Adipocyte (in vitro differentiated cells): ENCODE data around the gene ACP6.

ENCODE experiments used
- DNase-seq: peaks from one replicate; pipeline ENCODE4 v3.0.0-alpha.2; 2015; ENCODE audit warnings: low read depth
- H3K27me3 ChIP-seq: replicated peaks from 2 replicates; pipeline ENCODE4 v1.7.0; 2013; ENCODE audit warnings: mild to moderate bottlenecking, low read length, moderate library complexity; ENCODE audit not compliant: control insufficient read depth, insufficient read depth
- H3K36me3 ChIP-seq: 2 replicates; pipeline ENCODE4 v1.7.0; 2013; ENCODE audit warnings: low read length, mild to moderate bottlenecking, moderate library complexity; ENCODE audit not compliant: control insufficient read depth, insufficient read depth, severe bottlenecking
- H3K4me1 ChIP-seq: 2 replicates; pipeline ENCODE4 v1.7.0; 2013; ENCODE audit warnings: mild to moderate bottlenecking, low read length, moderate library complexity; ENCODE audit not compliant: control insufficient read depth, insufficient read depth
- H3K4me3 ChIP-seq: 2 replicates; pipeline ENCODE4 v1.7.0; 2013; ENCODE audit warnings: mild to moderate bottlenecking, low read length, moderate library complexity
- H3K9ac ChIP-seq: 2 replicates; pipeline ENCODE4 v1.7.0; 2013; ENCODE audit warnings: mild to moderate bottlenecking, low read length, moderate library complexity
- H3K9me3 ChIP-seq: 2 replicates; pipeline ENCODE4 v1.7.0; 2013; ENCODE audit warnings: mild to moderate bottlenecking, low read length, moderate library complexity; ENCODE audit not compliant: control insufficient read depth

ACP6 gene

DNA sequence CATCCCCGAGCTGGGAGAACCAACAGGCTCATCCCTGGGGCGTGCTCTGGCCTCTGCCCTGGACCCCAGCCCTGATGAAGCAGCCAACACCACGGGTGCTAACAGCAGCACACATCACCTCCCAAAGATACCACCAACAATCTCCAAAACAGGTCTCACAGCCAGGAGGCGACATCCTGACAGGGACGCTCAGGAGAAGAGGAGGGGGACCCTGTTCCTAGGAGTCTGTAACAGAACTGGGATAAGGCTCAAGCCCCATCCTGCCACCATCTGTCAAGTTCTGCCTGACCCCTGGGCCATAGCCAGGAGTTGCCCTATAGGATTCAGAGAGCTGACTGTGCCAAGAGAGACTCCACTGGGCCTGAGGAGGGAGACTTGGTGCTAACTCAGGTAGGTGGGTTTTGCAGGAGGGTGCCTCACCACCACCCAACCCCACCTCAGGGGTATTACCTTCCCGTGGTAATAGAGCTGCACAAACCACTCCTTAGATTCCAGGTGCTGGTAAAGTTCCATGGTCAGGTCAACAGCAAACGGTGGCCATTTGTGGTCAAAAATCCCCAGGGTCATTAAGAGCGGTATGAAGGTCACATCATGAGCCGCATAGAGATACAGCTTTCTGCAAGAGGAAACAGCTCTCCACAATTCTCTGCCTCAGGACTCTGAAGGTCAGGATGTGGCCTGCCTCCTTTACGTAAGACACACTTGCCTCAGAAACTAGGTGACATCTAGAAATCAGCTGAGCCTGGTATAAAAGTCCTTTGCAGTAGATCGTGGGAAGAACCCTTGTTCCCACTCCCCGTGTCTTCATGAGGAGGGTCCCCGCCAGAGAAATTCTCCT lies 22.3 kb downstream of the ACP6 start:
- no peak for DNase-seq
- Histone ChIP-seq H3K4me1 (no peaks in the 10 kb centered on the region), H3K9me3 (no peaks in the 10 kb centered on the region), H3K27me3 (no peaks in the 10 kb centered on the region), H3K9ac (no peak overlapping the region), H3K4me3 (no peak overlapping the region), H3K36me3 (peaks cover 5% of the 10 kb centered on the region)

GRCh38 chr1:147643974-147644373 lies 26.4 kb downstream of the ACP6 start:
- DNase-seq: no peak
- Histone ChIP-seq H3K4me1 (no peaks in the 10 kb centered on the region), H3K9me3 (no peaks in the 10 kb centered on the region), H3K27me3 (no peaks in the 10 kb centered on the region), H3K36me3 (no peaks in the 10 kb centered on the region), H3K9ac (no peak overlapping the region), H3K4me3 (no peak overlapping the region)

GRCh38 chr1:147641695-147642592 lies 28.4 kb downstream of the ACP6 start:
- Histone ChIP-seq H3K9me3 (no peaks in the 10 kb centered on the region), H3K9ac (no peak overlapping the region), H3K27me3 (no peaks in the 10 kb centered on the region), H3K36me3 (no peaks in the 10 kb centered on the region), H3K4me3 (peak overlapping the region; percentile 15), H3K4me1 (no peaks in the 10 kb centered on the region)
- peak; percentile 80 for DNase-seq

GRCh38 chr1:147641291-147641690 lies 29.0 kb downstream of the ACP6 start:
- Histone ChIP-seq H3K4me1 (no peaks in the 10 kb centered on the region), H3K9me3 (no peaks in the 10 kb centered on the region), H3K36me3 (no peaks in the 10 kb centered on the region), H3K4me3 (no peak overlapping the region), H3K27me3 (no peaks in the 10 kb centered on the region), H3K9ac (no peak overlapping the region)
- DNase-seq: no peak

- H3K27me3 ChIP-seq: no peaks in the 10 kb centered on the region
- H3K9ac ChIP-seq: no peak overlapping the region
- H3K36me3 ChIP-seq: no peaks in the 10 kb centered on the region
- no peaks in the 10 kb centered on the region for H3K4me1 ChIP-seq
- peak; percentile 77 for DNase-seq
- H3K4me3 ChIP-seq: no peak overlapping the region
- H3K9me3 ChIP-seq: no peaks in the 10 kb centered on the region
Measured at GRCh38 chr1:147640553-147641165, 29.7 kb downstream of the ACP6 start.

- Histone ChIP-seq H3K27me3 (no peaks in the 10 kb centered on the region), H3K4me1 (no peaks in the 10 kb centered on the region), H3K36me3 (no peaks in the 10 kb centered on the region), H3K4me3 (no peak overlapping the region), H3K9me3 (no peaks in the 10 kb centered on the region), H3K9ac (no peak overlapping the region)
- DNase-seq: no peak
Measured at GRCh38 chr1:147636314-147636713, 34.0 kb downstream of the ACP6 start.

DNA sequence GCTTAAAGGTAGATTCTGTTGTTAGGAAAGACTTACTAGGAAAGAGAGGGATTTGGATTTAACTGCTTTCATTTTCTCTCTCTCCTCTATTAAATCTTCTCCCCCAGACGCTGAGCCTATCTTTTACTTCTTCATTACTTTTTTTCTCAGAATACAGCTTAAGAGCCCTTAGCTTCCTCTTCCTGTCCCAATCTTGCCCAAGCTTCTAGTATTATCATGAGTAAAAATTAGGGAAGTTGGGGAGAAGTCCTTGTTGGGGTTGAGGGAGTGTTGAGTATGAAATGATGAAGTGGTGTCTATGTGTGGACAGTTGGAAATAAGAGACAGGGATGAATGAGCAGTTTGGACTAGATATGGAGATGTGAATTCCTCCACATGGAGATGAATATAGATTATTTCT lies 35.0 kb downstream of the ACP6 start:
- DNase-seq: no peak
- Histone ChIP-seq H3K9me3 (no peaks in the 10 kb centered on the region), H3K4me1 (peaks cover 5% of the 10 kb centered on the region), H3K36me3 (no peaks in the 10 kb centered on the region), H3K27me3 (no peaks in the 10 kb centered on the region), H3K9ac (no peak overlapping the region), H3K4me3 (no peak overlapping the region)

GRCh38 chr1:147634645-147635044 lies 35.7 kb downstream of the ACP6 start:
- Histone ChIP-seq H3K4me3 (no peak overlapping the region), H3K9me3 (no peaks in the 10 kb centered on the region), H3K27me3 (no peaks in the 10 kb centered on the region), H3K4me1 (peaks cover 8% of the 10 kb centered on the region), H3K36me3 (no peaks in the 10 kb centered on the region), H3K9ac (no peak overlapping the region)
- DNase-seq: no peak

DNA sequence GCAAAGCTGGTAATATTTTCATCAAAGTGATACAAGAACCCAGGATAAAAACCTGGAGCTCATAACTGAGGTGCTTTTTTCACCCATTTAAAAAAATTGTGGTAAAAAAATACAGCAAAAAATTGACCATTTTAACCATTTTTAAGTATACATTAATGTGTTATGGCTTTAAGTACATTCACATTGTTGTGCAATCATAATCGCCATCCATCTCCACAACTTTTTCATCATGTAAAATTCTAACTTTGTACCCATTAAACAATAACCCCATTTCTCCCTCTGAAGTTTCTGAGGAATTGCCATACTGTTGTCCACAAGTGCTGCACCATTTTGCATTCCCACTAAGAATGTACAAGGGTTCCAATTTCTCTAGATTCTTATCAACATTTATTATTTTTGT lies 36.6 kb downstream of the ACP6 start:
- peaks cover 8% of the 10 kb centered on the region for H3K4me1 ChIP-seq
- H3K9me3 ChIP-seq: no peaks in the 10 kb centered on the region
- H3K27me3 ChIP-seq: no peaks in the 10 kb centered on the region
- H3K9ac ChIP-seq: no peak overlapping the region
- no peak for DNase-seq
- H3K36me3 ChIP-seq: no peaks in the 10 kb centered on the region
- no peak overlapping the region for H3K4me3 ChIP-seq

GRCh38 chr1:147631839-147632238 lies 38.5 kb downstream of the ACP6 start:
- DNase-seq: no peak
- Histone ChIP-seq H3K4me1 (peaks cover 8% of the 10 kb centered on the region), H3K9ac (no peak overlapping the region), H3K4me3 (no peak overlapping the region), H3K9me3 (no peaks in the 10 kb centered on the region), H3K27me3 (no peaks in the 10 kb centered on the region), H3K36me3 (no peaks in the 10 kb centered on the region)

- no peak for DNase-seq
Measured at GRCh38 chr1:147630447-147630846, 39.9 kb downstream of the ACP6 start.

More at GRCh38 chr1:147630447-147630846, 39.9 kb downstream of the ACP6 start:
- Histone ChIP-seq H3K4me1 (peaks cover 8% of the 10 kb centered on the region), H3K4me3 (no peak overlapping the region), H3K9me3 (no peaks in the 10 kb centered on the region), H3K27me3 (no peaks in the 10 kb centered on the region), H3K36me3 (no peaks in the 10 kb centered on the region), H3K9ac (no peak overlapping the region)
